Stimulated activated CD4-positive, alpha-beta T cell treated with anti-CD3 and anti-CD28 coated beads, Interleukin-12 subunit alpha, Interleukin-12 subunit beta, amount 100 ng/mL, for 24 hours (primary cell): Measurements from ENCODE around the gene MADCAM1.

Experiments used
- DNase-seq, 2 experiments: peaks; one replicate each; pipeline ENCODE4 v3.0.0-alpha.2; 2020; ENCODE audit warnings: low read depth in 2 of 2

The MADCAM1 gene

GRCh38 chr19:508204-509150, 12.2 kb downstream of the MADCAM1 start:
- no peak for DNase-seq

GRCh38 chr19:510606-511100, 14.4 kb downstream of the MADCAM1 start:
- DNase-seq, result peak; percentile 82 to 94

- DNase-seq, result peak; percentile 54 to 69
Observed at GRCh38 chr19:511101-511851, 15.0 kb downstream of the MADCAM1 start.

GRCh38 chr19:512547-513365, 16.5 kb downstream of the MADCAM1 start:
- no peak for DNase-seq

GRCh38 chr19:513368-514165, 17.3 kb downstream of the MADCAM1 start:
- DNase-seq, result no peak

GRCh38 chr19:514166-514663, 17.9 kb downstream of the MADCAM1 start:
- DNase-seq, result no peak

GRCh38 chr19:517721-518597, 21.7 kb downstream of the MADCAM1 start:
- no peak for DNase-seq

- DNase-seq, result no peak
Observed at GRCh38 chr19:518598-519231, 22.4 kb downstream of the MADCAM1 start.

- no peak for DNase-seq
Observed at GRCh38 chr19:519449-519865, 23.2 kb downstream of the MADCAM1 start.

- no peak for DNase-seq
Observed at GRCh38 chr19:522726-523125, 26.4 kb downstream of the MADCAM1 start.

- no peak for DNase-seq
Observed at GRCh38 chr19:524062-524674, 27.9 kb downstream of the MADCAM1 start.

GRCh38 chr19:525029-525428, 28.7 kb downstream of the MADCAM1 start:
- no peak for DNase-seq

GRCh38 chr19:525857-526419, 29.7 kb downstream of the MADCAM1 start:
- DNase-seq, result no peak

- no peak for DNase-seq
Observed at GRCh38 chr19:530134-531008, 34.1 kb downstream of the MADCAM1 start.

GRCh38 chr19:531009-531752, 34.9 kb downstream of the MADCAM1 start:
- peak; percentile 75 to 81 for DNase-seq

- no peak for DNase-seq
Observed at GRCh38 chr19:531753-532560, 35.7 kb downstream of the MADCAM1 start, which contains the start of gene CDC34. Gene CDC34 (plus strand): TSS chr19:531760. CDS start chr19:531932, 172 bp downstream.
